Loucy (cell line): ENCODE results near the gene IQCH.

Source experiments
- H2AFZ ChIP-seq: fragments of 200-600 bp; sonication (generic); 2 replicates; pipeline ENCODE4 v1.6.0; 2016; ENCODE audit warnings: antibody characterized with exemption, mild to moderate bottlenecking, low read length, moderate library complexity
- H3F3A ChIP-seq: fragments of 200-600 bp; 2 replicates; pipeline ENCODE4 v1.6.0; 2016; ENCODE audit warnings: antibody characterized with exemption, low read depth, mild to moderate bottlenecking
- H3K27me3 ChIP-seq: fragments of 200-600 bp; sonication (generic); 2 replicates; pipeline ENCODE4 v1.6.1; 2014; ENCODE audit warnings: low read length, mild to moderate bottlenecking; ENCODE audit not compliant: insufficient read depth, poor library complexity, severe bottlenecking
- H3K36me3 ChIP-seq: fragments of 200-600 bp; sonication (generic); 2 replicates; pipeline ENCODE4 v1.6.1; 2016; ENCODE audit warnings: low read length; ENCODE audit not compliant: insufficient read depth
- H3K4me1 ChIP-seq: fragments of 200-600 bp; sonication (generic); 2 replicates; pipeline ENCODE4 v1.5.1; 2014; ENCODE audit warnings: low read length, mild to moderate bottlenecking; ENCODE audit not compliant: insufficient read depth, poor library complexity, severe bottlenecking
- H3K4me2 ChIP-seq: fragments of 200-600 bp; sonication (generic); 2 replicates; pipeline ENCODE4 v1.6.0; 2014; ENCODE audit warnings: antibody characterized with exemption, low read length, low read depth, mild to moderate bottlenecking; ENCODE audit not compliant: poor library complexity, severe bottlenecking
- H3K4me3 ChIP-seq: fragments of 200-600 bp; sonication (generic); 2 replicates; pipeline ENCODE4 v1.5.1; 2014; ENCODE audit warnings: low read length, mild to moderate bottlenecking, mixed read lengths; ENCODE audit not compliant: poor library complexity, severe bottlenecking
- H3K79me2 ChIP-seq: fragments of 200-600 bp; sonication (generic); 2 replicates; pipeline ENCODE4 v1.6.1; 2014; ENCODE audit warnings: low read length; ENCODE audit not compliant: insufficient read depth
- H3K9ac ChIP-seq: fragments of 200-600 bp; sonication (generic); 2 replicates; pipeline ENCODE4 v1.6.0; 2014; ENCODE audit warnings: mild to moderate bottlenecking, low read depth, low read length, moderate library complexity; ENCODE audit not compliant: poor library complexity, severe bottlenecking
- H3K9me2 ChIP-seq: fragments of 200-600 bp; sonication (generic); replicated peaks from 2 replicates; pipeline ENCODE4 v1.6.1; 2016; ENCODE audit warnings: low read depth, low read length, mixed read lengths
- H3K9me3 ChIP-seq: fragments of 200-600 bp; sonication (generic); 2 replicates; pipeline ENCODE4 v1.6.1; 2014; ENCODE audit warnings: mild to moderate bottlenecking, antibody characterized with exemption, low read length, low read depth; ENCODE audit not compliant: insufficient read depth
- H4K20me1 ChIP-seq: fragments of 200-600 bp; sonication (generic); 2 replicates; pipeline ENCODE4 v1.6.0; 2014; ENCODE audit warnings: antibody characterized with exemption, low read length, mild to moderate bottlenecking; ENCODE audit not compliant: insufficient read depth, poor library complexity, severe bottlenecking
- EZH2phosphoT487 ChIP-seq: fragments of 200-600 bp; IDR thresholded peaks from 2 replicates; pipeline ENCODE4 v1.6.1; 2018; ENCODE audit warnings: antibody characterized with exemption, mild to moderate bottlenecking, moderate library complexity, borderline replicate concordance
- TF ChIP-seq, protein P1 (sequence below): fragments of 200-600 bp; sonication (generic); conservative IDR thresholded peaks from 2 replicates; pipeline ENCODE4 v1.5.1; 2014; ENCODE audit warnings: mild to moderate bottlenecking, antibody characterized with exemption, low read length

The IQCH gene

DNA sequence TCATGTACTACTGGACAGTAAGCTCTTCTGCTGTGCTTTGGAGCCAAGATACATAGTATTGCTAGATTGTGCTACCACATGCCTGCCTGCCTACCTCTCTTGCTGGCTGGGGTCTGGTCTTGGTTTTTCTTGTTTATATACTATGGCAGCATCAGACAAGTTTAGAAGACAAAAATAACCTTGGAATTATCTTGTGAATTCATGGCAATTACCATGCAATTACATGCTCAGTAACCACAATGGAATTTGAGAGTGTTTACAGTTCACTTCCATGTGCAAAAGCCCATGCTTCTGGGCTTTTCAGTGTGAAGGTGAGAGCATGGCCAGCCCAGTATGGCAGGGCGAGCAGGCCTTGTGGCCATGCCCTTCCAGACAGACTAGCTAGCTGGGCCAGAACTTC is 218.4 kb downstream of the IQCH start:
- Histone ChIP-seq H4K20me1 (no peaks in the 10 kb centered on the region), H3K27me3 (no peaks in the 10 kb centered on the region), H3K4me2 (no peak overlapping the region), H2AFZ (no peak overlapping the region), H3K4me3 (no peak overlapping the region), H3K9ac (no peak overlapping the region), H3K4me1 (peaks cover 55% of the 10 kb centered on the region), H3K79me2 (no peaks in the 10 kb centered on the region), H3K36me3 (no peaks in the 10 kb centered on the region), H3K9me3 (no peaks in the 10 kb centered on the region), H3K9me2 (no peaks in the 10 kb centered on the region), H3F3A (no peaks in the 10 kb centered on the region)
- no peak for TF ChIP-seq EZH2phosphoT487
- TF ChIP-seq, protein P1, sequence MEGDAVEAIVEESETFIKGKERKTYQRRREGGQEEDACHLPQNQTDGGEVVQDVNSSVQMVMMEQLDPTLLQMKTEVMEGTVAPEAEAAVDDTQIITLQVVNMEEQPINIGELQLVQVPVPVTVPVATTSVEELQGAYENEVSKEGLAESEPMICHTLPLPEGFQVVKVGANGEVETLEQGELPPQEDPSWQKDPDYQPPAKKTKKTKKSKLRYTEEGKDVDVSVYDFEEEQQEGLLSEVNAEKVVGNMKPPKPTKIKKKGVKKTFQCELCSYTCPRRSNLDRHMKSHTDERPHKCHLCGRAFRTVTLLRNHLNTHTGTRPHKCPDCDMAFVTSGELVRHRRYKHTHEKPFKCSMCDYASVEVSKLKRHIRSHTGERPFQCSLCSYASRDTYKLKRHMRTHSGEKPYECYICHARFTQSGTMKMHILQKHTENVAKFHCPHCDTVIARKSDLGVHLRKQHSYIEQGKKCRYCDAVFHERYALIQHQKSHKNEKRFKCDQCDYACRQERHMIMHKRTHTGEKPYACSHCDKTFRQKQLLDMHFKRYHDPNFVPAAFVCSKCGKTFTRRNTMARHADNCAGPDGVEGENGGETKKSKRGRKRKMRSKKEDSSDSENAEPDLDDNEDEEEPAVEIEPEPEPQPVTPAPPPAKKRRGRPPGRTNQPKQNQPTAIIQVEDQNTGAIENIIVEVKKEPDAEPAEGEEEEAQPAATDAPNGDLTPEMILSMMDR, result no peak

DNA sequence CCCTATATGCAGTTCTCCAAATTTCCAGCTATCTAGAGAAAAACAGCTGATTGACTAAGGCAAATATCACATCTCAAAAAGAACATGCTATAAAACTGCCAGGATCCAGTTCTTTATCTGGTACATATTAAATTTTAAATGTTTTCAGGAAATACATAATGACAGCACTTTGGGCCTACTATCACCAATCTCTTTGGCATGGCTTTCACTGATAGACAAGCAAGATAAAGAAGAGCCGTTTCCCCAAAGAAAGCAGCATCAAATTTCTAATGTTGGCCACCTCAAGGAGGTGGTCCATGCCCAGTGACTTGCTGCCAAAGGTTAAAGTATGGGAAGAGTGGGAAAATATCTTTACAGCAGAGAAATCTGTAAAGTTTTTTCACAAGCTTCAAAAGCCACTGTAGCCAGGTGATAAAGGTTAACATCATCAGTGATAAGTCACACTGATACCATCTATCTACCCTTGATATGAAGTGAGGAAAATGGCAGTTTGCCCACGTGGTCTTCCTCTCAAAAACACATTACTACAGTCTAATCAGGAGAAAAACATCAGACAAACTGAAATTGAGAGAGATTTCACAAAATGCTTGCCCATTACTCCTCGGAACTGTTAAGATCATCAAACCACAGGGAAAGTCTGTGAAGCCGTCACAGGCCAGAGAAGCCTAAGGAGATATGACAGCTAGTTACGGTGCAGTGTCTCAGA is 220.0 kb downstream of the IQCH start:
- H3K4me3 ChIP-seq, result no peak overlapping the region
- no peaks in the 10 kb centered on the region for H3K9me2 ChIP-seq
- H3F3A ChIP-seq, result no peaks in the 10 kb centered on the region
- peak overlapping the region; percentile 25 for H3K4me2 ChIP-seq
- H3K79me2 ChIP-seq, result no peaks in the 10 kb centered on the region
- no peaks in the 10 kb centered on the region for H3K9me3 ChIP-seq
- H3K27me3 ChIP-seq, result no peaks in the 10 kb centered on the region
- peak overlapping the region; percentile 30 for H3K9ac ChIP-seq
- H2AFZ ChIP-seq, result no peak overlapping the region
- TF ChIP-seq EZH2phosphoT487, result no peak
- TF ChIP-seq, protein P1, result no peak
- H4K20me1 ChIP-seq, result no peaks in the 10 kb centered on the region
- no peaks in the 10 kb centered on the region for H3K36me3 ChIP-seq
- peaks cover 43% of the 10 kb centered on the region for H3K4me1 ChIP-seq

DNA sequence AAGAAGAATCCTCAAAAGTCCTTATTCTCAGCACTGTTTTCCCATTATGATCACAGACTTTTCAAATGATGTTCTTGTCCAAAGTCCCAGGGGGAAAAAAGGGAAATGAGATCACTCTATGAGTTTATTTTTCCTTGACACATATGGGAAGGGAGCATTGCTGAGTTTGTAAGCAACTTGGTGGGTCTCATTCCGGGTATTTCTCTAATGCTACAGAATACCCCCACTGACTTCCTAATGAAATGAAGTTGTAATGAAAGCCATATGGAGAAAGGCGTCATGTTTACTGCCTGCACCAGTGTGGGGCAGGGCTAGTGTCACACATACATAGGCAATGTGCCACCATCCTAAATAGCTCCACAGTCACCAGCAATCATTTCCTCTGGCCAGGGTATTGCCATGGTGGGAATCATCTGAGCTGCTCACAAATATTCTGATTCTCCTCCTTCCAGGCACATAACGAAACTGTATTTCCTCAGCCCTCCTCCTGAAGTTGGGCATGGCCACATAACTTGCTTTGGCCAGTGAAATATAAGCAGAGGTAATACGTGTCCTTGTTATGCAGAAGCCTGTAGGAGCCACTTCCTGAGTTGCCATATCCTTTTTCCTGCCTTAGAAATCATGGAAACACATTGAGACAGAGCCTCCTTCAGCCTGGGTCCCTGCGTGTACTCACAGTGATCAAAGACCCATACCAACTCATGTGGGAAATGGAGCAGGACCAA is 225.4 kb downstream of the IQCH start:
- H3K4me3 ChIP-seq, result no peak overlapping the region
- H3K9ac ChIP-seq, result no peak overlapping the region
- H2AFZ ChIP-seq, result no peak overlapping the region
- H3K79me2 ChIP-seq, result no peaks in the 10 kb centered on the region
- TF ChIP-seq, protein P1, result no peak
- no peak for TF ChIP-seq EZH2phosphoT487
- H3F3A ChIP-seq, result 0 out of 2 replicates have a peak, but pooled peaks cover 2% of the 10 kb centered on the region
- H3K9me2 ChIP-seq, result no peaks in the 10 kb centered on the region
- H3K4me1 ChIP-seq, result peaks cover 23% of the 10 kb centered on the region
- no peaks in the 10 kb centered on the region for H3K36me3 ChIP-seq
- no peaks in the 10 kb centered on the region for H3K9me3 ChIP-seq
- H4K20me1 ChIP-seq, result no peaks in the 10 kb centered on the region
- no peak overlapping the region for H3K4me2 ChIP-seq
- H3K27me3 ChIP-seq, result no peaks in the 10 kb centered on the region
